Fibroblast of skin of abdomen (primary cell): Measurements from ENCODE around the gene UBQLN4.
"Not testable (repeated sequence)": the region's sequence is repeated elsewhere in the genome, so short reads cannot be mapped to it uniquely, and the experiment has no call there.

ENCODE experiments used
- DNase-seq: peaks from one replicate; pipeline ENCODE4 v3.0.0-alpha.2; 2013

The UBQLN4 gene

DNA sequence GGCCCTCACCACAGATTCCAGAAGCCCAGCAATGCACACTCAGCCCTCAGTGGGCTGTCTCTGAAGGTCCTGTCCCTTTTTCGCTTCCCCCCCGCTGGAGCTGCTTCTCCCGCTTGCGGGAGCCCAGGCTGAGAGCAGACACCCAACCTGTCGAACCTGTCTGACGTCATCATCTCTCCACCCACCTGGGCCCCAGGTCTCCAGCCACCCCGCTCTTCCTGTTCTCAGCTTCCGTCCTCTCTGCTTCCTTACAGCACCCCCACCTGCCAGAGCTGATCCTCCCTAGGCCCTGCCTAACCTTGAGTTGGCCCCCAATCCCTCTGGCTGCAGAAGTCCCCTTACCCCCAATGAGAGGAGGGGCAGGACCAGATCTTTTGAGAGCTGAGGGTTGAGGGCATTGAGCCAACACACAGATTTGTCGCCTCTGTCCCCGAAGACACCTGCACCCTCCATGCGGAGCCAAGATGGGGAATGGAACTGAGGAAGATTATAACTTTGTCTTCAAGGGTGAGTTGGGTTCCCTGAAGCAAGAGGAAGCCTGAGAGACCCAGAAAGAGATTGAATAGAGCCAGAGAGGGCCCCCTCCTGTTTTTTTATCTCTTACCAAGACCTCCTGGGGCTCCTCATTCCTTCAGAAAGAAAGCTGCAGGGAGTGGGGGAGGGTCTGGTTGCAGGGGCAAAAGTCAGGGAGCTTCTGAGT is 7.5 kb upstream of the UBQLN4 start, which contains the start of gene RAB25:
Gene RAB25, plus strand, starts transcription at position 224 of the 700 bp plus-strand sequence. Its CDS starts 241 bp downstream, at position 465.
- DNase-seq = no peak

DNA sequence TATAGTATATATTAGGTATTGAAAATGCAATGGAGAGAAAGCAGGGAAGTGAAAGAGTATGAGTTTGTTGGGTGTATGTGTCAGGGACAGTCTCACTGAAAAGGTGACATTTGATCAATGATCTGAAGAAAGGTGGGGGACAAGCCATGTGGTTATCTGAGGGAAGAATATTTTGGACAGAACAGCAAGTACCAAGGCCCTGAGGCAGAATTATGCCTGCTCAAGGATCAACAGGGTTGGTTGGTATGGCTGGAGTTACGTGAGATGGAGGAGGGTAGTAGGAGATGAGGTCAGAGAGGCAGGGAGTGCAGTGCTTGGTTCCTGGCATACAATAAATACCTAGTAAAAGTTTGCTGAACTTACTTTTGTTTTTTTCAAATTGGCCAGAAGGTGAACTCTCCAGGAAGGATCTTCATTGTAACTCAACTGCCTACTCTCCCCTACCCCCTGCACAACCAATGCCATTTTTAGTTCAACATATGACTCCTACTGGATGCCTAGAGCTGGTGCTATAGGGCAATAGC is 2.8 kb upstream of the UBQLN4 start:
- no peak for DNase-seq

DNA sequence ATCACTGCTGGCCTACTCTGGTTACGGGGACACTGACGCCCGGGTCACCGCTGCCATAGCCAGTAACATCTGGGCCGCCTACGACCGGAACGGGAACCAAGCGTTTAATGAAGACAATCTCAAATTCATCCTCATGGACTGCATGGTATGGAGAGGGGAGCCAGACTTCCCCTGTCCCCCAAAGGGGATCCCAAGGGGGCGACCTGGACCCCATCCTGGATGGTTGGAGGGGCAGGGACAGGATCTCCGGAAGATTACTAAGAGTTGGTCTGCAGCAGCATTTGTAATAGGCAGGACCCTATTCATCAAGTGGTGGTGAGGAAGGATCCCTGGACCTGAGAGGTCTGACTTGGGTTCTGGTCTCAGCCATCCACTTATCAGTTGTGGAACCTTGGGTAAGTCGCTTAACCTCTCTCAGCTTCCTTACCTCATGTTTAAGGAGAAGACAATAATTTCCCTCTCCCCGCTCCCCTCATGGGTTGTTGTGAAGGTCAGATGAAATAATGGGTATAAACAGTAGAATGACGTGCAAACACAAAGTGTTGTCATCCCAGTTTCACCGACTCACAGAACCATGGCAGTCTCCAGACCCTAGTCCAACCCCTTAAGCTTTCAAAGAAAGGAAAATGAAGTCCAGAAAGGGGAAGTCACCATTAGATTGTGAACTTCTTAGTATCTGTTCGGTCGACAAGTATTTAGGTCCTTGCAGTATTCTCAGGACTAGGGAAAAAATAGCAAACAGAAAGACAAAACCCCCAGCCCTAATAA is 1.9 kb upstream of the UBQLN4 start:
- no peak for DNase-seq

DNA sequence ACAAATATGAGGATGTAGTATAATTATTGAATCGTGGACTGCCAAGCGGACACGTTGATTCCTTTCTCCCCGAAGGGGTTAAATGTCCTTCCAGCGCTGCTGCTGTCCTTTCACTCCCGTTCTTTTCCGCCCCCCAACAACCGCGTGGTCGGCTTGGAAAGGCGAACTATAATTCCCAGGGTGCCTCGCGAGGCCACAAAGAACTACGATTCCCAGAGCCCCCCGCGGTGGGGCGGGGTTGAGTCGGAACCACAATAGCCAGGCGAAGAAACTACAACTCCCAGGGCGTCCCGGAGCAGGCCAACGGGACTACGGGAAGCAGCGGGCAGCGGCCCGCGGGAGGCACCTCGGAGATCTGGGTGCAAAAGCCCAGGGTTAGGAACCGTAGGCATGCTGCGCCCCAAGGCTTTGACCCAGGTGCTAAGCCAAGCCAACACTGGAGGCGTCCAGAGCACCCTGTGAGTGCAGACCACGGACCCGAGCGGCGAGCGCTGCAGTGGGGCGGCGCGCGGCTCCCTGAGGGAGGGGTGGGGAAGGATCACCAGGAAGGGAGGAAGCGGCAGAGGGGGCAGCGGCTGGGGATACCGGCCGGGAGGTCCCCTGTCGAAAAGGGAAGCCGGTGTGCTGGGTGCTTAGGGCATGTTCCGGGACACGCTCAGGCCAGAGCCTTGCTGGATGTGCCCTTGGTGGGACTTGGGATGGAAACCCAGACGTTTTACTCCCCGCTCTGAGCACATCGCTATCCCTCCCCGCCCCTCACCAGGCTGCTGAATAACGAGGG is 1.1 kb upstream of the UBQLN4 start, which contains the start of gene LAMTOR2:
Gene LAMTOR2, plus strand, starts transcription at position 283 of the 781 bp plus-strand sequence. Its CDS starts 108 bp downstream, at position 391.
- DNase-seq = peak; percentile 97

DNA sequence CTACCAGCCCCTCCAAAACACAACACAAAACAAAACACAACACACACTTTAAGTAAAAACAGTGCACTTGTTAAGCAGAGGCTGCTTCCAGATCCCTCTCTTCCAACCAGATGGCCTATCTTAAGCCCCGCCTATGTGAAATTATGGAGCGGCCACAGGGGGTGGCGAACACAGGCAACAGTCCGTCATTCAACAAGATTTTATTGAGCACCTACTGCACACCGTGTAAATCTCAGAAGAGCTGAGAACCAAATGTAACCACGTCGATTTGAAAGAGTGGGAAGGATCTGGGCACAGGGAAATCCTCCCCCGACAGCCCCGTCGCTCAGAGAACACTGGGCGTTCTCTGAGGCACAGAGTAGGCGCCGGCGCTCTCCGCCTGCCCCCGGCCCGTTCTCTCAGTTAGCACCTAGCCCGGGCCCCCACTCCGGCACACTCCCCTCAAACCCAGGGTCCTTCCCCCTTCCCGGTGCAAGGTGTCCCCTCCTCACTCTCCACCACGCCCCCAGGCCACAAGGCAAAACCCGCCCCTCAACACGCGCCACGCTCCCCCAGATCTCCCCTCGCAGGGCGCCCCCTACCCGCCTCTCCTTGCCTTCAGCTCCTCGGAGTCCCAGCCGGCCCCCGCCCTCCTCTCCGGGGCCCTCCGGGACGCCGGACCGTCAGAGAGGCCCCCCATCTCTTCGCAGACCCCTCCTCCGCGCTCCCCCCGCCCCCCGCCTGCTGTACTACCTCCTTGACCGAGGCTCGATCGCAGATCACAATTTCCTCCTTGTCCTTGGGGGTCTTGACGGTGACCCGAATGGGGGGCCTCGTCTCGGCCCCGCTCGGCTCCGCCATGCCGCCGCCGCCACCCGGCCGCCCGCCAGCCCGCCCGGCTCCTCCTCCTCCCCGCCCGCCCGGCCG is 483 bp downstream of the UBQLN4 start:
- DNase-seq = peak; percentile 58

DNA sequence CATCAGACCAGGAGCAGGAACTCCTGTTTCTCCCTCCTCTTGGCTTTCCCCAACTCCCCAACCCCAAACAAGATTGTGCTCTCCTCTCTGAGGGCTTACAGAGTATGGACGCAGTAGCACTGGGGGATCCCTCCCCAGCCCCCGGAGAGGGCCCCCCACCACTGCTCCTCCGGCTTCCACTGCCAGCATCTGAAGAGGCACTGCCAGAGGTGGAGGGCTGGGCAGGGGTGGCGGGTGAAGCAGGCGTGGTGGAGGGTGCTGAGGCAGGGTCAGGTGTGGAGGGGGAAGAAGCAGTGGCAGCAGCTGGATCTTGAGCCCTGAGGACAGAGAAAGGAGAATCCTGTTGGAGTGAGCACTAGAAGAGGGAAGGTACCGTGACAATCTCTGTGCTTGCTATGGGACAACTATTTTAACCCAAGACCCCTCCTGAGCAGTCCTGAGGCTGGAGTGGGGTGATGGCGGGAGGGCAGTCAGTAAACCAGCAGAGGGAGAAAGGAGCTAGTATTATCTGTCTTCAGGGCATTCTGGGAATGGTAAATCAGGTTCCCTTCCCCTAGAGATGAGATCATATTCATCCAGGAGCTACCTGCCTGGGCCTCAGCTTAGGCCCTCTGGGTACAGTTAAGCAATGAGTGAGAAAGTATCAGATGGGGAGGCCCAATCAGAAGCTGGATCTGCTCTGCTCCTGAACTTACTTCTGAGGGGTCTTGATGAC is 2.4 kb downstream of the UBQLN4 start:
- DNase-seq = no peak

DNA sequence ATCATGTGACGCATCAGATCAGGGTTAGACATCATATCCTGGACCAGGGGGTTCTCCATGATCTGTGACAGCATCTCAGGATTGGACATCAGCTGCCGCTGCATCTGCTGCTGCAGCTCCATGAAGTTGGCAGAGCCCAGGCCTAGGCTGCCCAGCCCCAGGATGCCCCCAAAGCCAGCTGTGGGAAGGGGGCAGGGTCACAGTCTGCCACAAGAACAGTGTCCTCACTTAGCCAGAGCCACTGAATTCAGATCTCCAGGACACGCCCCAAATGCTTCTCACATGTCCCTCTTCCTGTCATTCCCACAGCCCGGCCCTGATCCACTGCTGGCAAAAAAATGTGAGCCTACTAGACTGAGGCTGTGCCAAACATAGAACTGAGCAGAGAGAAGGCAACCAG is 3.2 kb downstream of the UBQLN4 start:
- DNase-seq = no peak

DNA sequence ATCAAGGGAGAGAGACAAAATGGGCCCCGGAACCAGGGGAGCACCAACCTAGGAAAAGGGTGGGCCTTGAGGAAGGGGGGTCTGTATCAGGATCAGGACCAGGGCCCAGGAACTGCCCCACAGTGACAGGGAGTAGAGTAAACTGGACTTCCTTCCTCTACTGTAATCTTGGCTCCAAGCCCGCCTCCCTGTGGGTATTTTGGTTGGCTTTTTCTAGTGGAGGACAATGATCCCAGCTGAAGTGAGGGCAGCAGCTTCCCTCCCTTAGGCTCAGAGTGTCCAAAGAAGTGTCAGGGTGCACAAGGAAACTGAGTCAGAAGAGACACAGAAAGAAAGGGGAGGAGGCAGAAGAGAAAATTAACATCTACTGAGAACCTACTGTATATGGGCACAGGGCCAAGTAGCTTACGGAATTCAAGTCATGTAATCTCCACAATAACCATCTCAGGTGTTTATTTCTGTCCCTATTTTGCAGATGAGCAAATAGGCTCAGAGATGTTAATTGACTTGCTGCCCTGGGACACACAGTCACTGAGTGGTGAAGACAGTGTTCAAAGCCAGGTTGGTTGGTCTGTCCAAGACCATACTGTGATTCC is 4.8 kb downstream of the UBQLN4 start:
- no peak for DNase-seq

DNA sequence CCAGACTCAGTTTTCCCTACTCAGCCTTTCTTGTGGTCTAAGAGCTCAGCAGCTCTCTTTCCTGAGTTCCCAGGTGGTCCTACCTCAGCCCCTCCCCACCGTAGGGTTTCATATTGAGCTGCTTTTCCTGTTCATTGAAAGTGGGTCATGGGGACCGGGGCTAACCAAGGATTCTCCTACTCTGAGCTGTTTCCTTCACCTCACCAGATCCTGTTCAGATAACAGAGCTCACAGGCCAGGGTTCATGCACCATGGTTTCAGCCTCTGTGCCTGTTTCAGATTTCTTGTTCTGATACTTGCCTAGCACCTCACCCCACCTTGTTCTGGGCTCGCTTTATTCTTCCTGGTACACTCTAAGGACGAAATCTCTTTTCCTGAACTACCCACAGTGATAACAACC is 8.5 kb downstream of the UBQLN4 start:
- DNase-seq = no peak

DNA sequence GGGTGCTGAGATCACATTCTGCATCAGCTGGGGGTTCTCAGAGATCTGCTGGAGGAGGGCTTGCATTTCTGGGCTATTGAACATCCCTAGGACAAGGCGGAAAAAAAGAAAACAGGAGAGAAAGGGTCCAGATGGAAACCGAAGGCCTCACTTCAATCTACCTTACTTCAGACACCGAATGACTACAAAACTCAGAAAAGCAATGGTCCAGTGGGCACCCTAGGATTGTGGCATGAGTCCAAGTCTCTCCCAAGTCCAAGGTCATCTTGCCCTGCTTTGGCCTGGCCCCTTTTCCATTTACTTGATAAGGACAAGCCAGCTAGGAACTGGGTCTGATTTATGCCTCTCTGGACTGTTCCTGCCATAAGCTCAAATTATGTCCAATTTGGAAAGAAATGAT is 10.8 kb downstream of the UBQLN4 start:
- DNase-seq = no peak

DNA sequence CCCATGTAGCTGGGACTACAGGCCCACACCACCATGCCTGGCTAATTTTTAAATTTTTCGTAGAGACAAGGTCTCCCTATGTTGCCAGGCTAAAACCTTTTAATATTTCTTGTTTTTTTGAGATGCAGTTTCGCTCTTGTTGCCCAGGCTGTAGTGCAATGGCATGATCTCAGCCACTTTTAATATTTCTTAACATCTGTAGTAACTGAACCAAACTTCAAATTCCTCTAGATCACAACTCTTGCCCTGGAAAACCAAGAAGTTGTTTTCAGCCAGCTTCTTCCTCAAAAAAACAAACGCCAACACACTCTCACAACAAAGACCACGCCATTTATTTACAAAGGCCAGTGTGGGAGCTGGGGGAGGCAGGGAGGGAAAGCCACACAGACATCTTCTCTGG is 18.6 kb downstream of the UBQLN4 start:
- DNase-seq = not testable (repeated sequence)

DNA sequence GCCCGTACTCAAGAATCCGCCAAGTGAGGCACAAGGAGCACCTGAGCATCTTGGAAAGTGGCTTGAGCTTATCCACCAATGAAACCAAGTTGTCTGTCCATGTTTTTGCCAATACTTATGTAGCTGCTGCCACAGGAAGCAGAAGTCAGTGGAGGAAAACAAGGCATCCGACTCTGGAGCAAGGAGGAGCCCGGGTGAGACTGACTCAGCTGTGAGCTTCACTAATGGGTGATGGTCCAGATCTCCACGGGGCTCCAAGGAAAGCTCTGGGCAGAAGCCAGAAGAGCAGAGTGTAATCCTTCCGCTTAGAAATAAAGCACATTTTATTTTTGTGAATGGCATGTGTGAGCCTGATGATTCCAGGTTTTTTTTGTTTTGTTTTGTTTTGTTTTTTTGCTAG is 20.6 kb downstream of the UBQLN4 start:
- peak; percentile 8 for DNase-seq

DNA sequence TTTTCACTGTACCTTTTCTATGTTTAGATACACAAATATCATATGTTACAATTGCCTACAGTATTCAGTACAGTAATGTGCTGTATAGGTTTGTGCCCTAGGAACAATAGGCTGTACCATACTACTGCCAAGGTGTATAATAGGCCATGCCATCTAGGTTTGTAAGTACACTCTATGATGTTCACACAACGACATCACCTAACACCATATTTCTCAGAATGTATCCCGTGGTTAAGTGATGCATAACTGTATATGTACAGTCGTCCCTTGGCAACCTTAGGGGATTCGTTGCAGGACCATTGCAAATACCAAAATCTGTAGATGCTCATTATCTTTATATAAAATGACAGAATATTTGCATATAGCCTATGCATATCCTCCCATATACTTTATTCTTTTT is 27.0 kb downstream of the UBQLN4 start:
- DNase-seq = peak; percentile 4

DNA sequence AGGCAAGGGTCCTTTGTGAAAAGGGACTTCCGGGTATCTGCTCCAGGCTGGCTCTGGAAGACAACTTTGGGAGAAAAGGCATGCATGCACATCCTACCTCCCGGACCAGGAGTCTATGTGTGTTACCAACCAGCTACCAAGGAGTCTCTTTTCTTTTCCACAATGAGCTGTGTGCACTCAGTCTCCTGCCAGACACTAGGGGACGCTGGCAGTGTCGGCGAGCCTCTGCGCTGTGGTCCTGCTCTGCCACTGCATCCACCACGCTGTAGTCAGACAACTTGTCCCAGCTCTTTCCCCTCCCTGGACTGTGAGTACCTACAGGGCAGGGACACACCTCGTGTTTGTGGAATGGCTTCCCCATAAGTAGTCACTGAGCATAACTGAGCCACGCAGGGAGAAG is 27.7 kb downstream of the UBQLN4 start:
- peak; percentile 20 for DNase-seq

DNA sequence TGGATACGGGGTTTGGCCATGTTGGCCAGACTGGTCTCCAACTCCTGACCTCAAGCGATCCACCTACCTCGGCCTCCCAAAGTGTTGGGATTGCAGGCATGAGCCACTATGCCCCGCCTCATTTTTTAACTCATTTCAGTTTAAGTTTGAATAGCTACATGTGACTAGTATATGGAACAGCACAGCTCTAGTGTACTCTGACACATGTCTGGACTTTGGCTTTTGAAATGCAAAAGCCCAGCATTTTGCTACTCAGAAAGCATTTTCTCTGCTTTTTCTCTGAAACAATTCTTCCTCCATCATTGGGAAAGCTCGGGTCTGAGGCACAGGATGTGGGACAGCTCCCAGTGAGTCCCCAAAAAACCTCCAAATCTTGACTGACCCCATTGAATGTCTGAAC is 28.8 kb downstream of the UBQLN4 start:
- no peak for DNase-seq

DNA sequence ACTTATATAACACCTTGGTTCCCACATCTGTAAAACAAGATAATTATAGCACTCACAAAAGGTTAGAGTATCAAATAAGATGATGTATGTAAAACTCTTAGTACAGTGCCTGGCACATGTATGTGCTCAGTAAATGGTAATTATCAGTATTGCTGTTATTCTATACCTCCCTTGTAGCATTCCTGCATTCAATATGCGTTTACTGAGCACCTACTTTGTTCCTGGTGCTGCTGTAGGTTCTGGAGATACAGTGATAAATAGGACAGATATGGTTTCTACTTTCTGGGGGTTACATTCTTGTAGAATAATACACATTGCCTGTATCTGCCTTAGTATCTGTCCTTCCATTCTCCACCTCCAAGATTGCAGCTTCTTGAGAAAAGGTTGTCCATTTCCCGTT is 31.6 kb downstream of the UBQLN4 start:
- no peak for DNase-seq

DNA sequence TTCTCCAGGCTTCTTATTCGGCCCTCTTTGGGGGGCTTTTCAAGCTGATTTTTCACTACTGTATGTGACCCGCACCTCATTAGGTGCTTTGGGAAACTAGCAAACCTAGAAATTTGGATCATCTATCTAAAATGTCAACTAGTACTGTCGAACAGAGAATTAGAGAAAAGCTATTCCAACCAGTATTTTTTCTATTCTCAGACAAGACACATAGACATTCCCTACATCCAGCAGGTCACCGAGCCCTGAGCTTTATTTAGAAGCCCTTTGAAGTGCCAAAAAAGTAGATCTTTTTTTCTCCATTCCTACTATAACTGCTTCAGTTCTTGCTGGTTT is 32.5 kb downstream of the UBQLN4 start:
- no peak for DNase-seq

DNA sequence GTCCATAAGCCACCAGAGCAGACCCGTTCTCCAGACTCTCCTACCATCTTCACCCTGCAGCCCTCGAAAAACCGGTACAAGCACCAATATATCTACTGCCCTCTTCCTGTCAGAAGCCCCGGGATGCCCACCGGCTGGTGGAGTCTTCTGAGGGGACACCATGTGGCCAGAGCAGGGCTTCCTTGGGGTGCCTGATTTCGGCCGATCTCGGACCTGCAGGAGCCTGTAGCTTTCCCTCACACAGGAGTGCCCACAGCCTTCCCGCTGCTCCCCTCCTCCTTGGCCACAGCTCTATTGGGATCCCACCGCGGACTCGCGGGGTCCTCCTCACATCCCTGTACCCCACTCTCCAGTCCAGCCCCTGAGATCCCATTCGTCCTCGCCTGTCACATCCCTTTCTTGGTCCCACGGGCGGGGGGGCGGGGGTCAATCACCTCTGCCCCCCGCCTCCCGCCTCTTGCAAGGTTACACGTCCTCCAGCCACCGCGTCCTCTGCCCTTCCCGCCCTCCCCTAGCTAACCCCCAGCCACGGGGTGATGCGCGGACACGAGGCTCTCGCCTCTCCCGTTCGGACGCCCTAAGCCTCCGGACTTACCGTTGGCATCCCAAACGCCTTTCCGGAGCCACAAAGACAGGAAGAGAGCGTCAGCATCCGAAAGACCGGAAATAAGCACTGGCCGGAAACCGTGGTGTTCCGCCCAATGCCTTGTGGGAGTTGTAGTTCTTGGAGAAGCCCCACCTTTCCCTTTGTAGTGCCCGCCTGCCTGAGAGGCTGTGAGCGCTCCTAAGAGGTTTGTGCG is 33.1 kb downstream of the UBQLN4 start, which contains the start of gene SSR2:
Gene SSR2, minus strand, starts transcription at position 659 of the 800 bp plus-strand sequence. CDS start 784 bp downstream, outside the sequence.
- DNase-seq = peak; percentile 90

DNA sequence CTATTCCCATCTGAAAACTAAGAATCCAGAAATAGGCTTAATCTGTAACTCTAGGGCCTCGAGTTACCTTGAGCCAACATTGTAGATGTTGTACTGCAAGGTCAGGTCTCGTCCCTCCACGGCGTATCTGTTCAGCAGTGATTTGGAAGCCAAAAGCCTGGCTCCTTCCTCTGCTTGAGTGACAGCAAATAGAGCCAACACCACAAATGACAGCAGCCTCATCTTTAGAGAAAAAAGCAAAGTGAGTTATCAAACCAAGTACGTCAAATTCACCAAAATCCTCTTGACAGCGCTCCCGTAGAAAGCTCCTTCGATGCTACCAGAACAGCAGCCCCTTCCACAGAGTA is 33.7 kb downstream of the UBQLN4 start:
- no peak for DNase-seq

DNA sequence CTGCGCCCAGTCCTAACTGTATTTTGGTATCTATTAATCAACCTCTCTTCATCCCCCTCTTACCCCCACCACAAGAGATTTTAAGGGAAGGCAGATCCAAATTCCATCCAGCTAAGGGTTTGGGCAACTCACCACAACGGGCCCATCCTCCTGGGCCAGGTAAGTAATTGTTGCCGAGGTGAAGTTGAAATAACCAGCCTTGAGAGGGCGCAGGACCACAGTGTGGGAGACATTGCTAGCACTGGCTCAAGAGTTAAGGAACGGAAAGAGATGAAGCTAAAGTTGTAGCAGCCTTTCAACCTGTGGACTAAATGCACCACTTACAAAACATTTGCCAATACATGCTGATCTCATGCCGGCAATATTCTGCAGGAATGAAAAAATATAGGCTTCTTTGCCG is 38.8 kb downstream of the UBQLN4 start:
- no peak for DNase-seq
